Stimulated activated CD4-positive, alpha-beta T cell treated with anti-CD3 and anti-CD28 coated beads, TNF-alpha, amount 100 ng/mL, for 48 hours (primary cell): ENCODE data around the gene C9orf72.
A peak's percentile ranks its signal among the peaks of the same experiment; 100 is the strongest.
"Not testable (repeated sequence)": the region's sequence is repeated elsewhere in the genome, so short reads cannot be mapped to it uniquely, and the experiment has no call there.

Experiments used
- DNase-seq, 3 donors: peaks; one replicate each; pipeline ENCODE4 v3.0.0-alpha.2; 2020; ENCODE audit warnings: low read depth in 3 of 3

C9orf72 gene

GRCh38 chr9:27572918-27573633 is at the start of gene C9orf72:
C9orf72 (minus strand) TSS chr9:27573481; CDS start chr9:27567120, 6,361 bp downstream.
- peak; percentile 59 to 78 (median 76) for DNase-seq

- DNase-seq: no peak
Measured at GRCh38 chr9:27622693-27623340, 49.5 kb upstream of the C9orf72 start.

GRCh38 chr9:27619743-27620142 is 46.5 kb upstream of the C9orf72 start:
- no peak for DNase-seq

GRCh38 chr9:27618066-27618465 is 44.8 kb upstream of the C9orf72 start:
- no peak for DNase-seq

- no peak for DNase-seq
Measured at GRCh38 chr9:27614551-27614950, 41.3 kb upstream of the C9orf72 start.

- not testable (repeated sequence) for DNase-seq
Measured at GRCh38 chr9:27612036-27612435, 38.8 kb upstream of the C9orf72 start.

- DNase-seq: no peak
Measured at GRCh38 chr9:27610622-27611021, 37.3 kb upstream of the C9orf72 start.

- DNase-seq: no peak
Measured at GRCh38 chr9:27602954-27603353, 29.7 kb upstream of the C9orf72 start.

- DNase-seq: no peak
Measured at GRCh38 chr9:27602142-27602861, 29.0 kb upstream of the C9orf72 start.

- DNase-seq: no peak
Measured at GRCh38 chr9:27601396-27601795, 28.1 kb upstream of the C9orf72 start.

GRCh38 chr9:27600256-27600655 is 27.0 kb upstream of the C9orf72 start:
- DNase-seq: no peak

- DNase-seq: no peak
Measured at GRCh38 chr9:27599870-27600238, 26.6 kb upstream of the C9orf72 start.

- DNase-seq: no peak
Measured at GRCh38 chr9:27599102-27599869, 26.0 kb upstream of the C9orf72 start.

GRCh38 chr9:27595733-27596132 is 22.5 kb upstream of the C9orf72 start:
- no peak for DNase-seq

GRCh38 chr9:27591672-27592071 is 18.4 kb upstream of the C9orf72 start:
- no peak for DNase-seq

- no peak for DNase-seq
Measured at GRCh38 chr9:27591093-27591492, 17.8 kb upstream of the C9orf72 start.

- no peak for DNase-seq
Measured at GRCh38 chr9:27590651-27591050, 17.4 kb upstream of the C9orf72 start.

- no peak for DNase-seq
Measured at GRCh38 chr9:27589462-27589861, 16.2 kb upstream of the C9orf72 start.

- no peak for DNase-seq
Measured at GRCh38 chr9:27586304-27586703, 13.0 kb upstream of the C9orf72 start.

- no peak for DNase-seq
Measured at GRCh38 chr9:27584931-27585330, 11.7 kb upstream of the C9orf72 start.

GRCh38 chr9:27582794-27583193 is 9.5 kb upstream of the C9orf72 start:
- DNase-seq: no peak

- DNase-seq: no peak
Measured at GRCh38 chr9:27581826-27582225, 8.5 kb upstream of the C9orf72 start.
